ENCODE measurements around the gene CDADC1.

- no peak for TF ChIP-seq POLR2A (IDR thresholded peaks at IDR 0.05; ENCODE audit: low read depth, low read length)
- no peak for TF ChIP-seq TAF1 (IDR thresholded peaks at IDR 0.05; ENCODE audit: low read depth, low read length)
These were observed 94.7 kb downstream of the CDADC1 start for GRCh38 chr13:49342454-49342853.

Measured in GM12891 (cell line).